HG03521 (cell line): ENCODE data around the gene CTAGE15.
"Not testable (repeated sequence)": the region's sequence is repeated elsewhere in the genome, so short reads cannot be mapped to it uniquely, and the experiment has no call there.

Experiments
- ATAC-seq: cut with Tn5 transposase; IDR thresholded peaks from one replicate; pipeline ENCODE4 v1.9.1; 2021; ENCODE audit warnings: mild to moderate bottlenecking, moderate library complexity; ENCODE audit not compliant: unreplicated experiment

CTAGE15 gene, protein sequence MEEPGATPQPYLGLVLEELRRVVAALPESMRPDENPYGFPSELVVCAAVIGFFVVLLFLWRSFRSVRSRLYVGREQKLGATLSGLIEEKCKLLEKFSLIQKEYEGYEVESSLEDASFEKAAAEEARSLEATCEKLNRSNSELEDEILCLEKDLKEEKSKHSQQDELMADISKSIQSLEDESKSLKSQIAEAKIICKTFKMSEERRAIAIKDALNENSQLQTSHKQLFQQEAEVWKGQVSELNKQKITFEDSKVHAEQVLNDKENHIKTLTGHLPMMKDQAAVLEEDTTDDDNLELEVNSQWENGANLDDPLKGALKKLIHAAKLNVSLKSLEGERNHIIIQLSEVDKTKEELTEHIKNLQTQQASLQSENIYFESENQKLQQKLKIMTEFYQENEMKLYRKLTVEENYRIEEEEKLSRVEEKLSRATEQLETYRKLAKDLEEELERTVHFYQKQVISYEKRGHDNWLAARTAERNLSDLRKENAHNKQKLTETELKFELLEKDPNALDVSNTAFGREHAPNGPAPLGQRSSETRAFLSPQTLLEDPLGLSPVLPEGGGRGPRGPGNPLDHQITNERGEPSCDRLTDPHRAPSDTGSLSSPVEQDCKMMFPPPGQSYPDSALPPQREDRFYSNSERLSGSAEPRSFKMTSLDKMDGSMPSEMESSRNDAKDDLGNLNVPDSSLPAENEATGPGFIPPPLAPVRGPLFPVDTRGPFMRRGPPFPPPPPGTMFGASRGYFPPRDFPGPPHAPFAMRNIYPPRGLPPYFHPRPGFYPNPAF

DNA sequence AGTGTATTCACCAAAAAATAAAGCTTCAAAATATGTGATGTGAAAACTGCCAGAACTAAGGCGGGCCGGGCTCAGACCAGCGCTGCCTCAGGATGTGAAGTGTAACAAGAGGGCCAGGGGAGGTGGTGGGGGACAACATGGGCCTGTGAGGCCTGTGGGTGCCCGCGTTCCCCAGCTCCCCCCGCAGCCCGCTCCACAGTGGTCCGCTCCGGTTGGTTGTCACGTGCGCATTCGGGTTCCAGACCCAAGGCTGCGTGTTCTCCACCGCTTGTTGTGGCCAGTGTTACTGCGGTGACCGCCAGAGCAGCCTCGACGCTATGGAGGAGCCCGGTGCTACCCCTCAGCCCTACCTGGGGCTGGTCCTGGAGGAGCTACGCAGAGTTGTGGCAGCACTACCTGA is at the start of gene CTAGE15:
CTAGE15 (plus strand) TSS at position 301 of the 400 bp plus-strand sequence; CDS start at position 318, 17 bp downstream.
- not testable (repeated sequence) for ATAC-seq

DNA sequence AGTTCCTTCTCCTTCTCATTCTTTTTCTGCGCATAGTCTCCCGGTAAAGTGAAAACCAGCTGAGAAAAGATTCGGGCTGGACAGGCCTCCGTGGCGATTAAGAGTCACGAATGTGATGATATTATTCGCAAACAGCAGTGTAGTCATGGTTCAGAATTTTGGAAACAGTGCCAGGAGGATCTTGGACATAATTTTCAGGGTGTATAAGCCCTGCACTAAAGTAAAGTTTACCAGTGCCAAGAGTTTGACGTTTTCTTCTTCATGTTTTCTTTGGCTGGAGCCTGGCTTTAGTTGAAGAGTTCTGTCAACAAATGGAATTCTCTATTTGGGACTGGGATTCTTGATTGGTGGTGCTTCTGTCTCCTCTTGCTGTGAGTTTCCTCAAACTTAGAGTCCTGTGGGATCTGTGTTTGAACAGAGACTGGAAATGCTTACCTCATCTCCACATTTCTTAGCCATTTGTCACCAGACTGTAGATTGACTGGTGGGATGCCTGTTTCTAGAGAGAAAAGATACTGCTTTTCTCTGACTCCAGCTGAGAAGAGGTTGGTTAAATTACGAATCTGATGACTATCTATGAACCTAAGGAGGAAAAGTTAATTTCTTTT is 49.2 kb upstream of the CTAGE15 start:
- not testable (repeated sequence) for ATAC-seq

- ATAC-seq, result not testable (repeated sequence)
These were observed 40.3 kb upstream of the CTAGE15 start for GRCh38 chr7:143531169-143531926.

DNA sequence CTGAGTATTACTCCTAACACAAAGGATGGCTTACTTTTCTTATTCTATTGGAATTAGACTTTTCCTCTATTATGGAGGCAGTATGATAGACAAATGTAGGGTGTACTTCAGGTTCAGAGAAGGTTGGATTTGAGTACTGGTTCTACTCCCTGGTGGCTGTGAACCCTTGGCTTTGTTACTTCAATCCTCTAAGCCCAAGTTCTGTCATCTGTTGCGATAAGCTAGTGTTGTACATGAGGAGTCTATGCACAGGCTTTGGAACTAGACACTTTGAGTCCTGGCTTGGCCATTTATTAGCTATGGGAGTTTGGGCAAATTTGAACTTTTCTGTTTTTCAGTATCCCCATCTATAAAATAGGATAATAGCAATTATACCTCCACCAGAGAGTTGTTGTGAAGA is 39.7 kb upstream of the CTAGE15 start:
- ATAC-seq, result not testable (repeated sequence)

DNA sequence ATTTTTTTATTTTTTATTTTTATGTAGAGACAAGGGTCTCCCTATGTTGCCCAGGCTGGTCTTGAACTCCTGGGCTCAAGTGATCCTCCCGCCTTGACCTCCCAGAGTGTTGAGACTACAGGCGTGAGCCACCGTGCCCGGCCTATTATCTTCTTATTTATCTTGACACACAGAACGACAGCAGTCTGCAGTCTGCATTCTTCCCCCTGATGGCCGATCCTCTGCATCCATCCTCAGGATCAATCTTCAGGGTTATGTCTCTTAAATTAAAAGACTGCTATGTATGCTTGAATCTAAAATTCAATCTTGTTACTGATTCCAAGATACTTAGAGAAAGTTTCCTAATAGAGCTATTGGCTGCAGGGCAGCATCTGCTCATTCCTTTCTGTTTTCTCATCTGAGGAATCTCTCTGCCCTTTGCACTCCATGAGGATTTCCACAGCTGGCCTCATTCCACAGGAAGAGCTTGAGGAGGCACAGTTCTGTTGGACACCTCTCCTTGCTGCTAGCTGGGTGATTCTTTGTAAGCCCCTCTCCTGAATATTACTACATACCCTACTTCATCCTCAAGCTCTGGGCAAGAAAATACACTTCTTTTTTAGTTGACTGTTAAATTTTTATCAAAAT is 38.3 kb upstream of the CTAGE15 start:
- not testable (repeated sequence) for ATAC-seq

- not testable (repeated sequence) for ATAC-seq
These were observed 35.2 kb upstream of the CTAGE15 start for GRCh38 chr7:143536443-143536842.

DNA sequence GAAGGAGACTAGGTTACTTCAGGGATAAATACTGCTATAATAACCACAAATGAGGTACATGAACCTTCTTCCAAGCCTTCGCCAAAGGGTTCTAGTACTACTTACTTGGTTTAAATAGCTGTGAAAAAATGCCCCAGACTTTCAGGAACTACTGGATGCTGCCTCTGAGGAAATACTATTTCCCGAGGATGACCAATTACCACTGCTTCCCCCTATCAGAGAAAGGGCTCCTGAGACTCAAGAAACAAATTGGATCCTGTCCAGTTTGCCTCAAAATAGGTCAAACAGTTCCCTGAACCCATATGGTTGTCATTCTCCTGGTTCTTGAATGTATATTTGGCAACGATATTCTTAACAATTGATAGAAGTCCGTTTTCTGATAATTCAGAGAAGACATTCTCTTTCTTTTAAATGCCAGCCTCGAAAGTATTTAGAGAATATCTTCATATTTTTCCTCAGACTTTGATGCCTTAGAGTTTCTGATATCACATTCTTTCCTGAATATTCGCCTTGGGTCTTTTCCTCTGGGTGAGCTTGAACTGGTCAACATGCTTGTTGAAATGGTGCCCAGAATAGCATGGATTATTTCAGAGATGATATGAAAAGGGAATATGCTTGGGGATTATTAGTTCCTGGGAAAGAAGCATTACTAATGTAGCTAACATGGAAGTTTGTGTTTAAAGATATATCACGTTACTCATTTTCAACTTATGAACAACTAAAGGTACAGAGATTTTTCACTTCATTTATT is 28.1 kb upstream of the CTAGE15 start:
- not testable (repeated sequence) for ATAC-seq

DNA sequence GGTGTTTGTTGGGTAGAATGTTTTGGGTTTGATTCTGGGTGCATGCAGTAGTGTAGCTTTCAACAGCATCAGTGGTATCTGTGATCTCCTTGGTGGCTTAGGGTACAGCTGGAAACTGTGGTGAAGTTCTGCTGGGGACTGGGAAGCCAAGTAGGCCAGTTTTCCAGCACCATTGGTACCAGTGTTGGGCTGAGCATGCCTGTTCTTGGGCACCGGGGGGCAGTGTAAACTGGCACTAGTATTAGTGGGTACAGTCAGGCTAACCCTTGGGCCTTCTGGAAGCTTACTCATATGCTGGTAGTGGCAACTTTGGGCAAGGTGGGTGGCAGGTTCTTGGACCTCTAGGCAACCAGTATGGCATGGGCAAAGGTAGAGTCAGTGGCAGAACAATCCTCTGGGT is 15.6 kb upstream of the CTAGE15 start:
- ATAC-seq, result not testable (repeated sequence)

GRCh38 chr7:143563306-143563705 is 8.3 kb upstream of the CTAGE15 start:
- not testable (repeated sequence) for ATAC-seq

DNA sequence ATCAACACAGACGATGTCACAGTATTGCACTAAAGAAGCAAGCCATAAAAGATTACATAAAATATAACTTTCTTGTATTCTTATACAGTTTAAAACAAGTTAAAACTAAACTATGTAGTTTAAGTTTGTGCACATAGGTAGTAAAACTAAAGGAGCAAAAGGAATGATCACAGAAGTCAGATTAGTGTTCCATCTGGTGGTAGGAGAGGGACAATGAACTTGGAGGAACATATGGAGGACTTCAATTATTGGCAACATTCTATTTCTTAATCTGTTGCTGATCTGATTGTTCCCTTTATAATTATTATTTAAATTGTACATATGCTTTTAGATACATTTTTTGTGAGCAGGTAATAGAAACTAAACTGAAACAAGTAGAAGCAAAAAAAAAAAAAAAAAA is 5.6 kb upstream of the CTAGE15 start:
- ATAC-seq, result not testable (repeated sequence)

- ATAC-seq, result not testable (repeated sequence)
These were observed 16.6 kb downstream of the CTAGE15 start for GRCh38 chr7:143588183-143588582.

DNA sequence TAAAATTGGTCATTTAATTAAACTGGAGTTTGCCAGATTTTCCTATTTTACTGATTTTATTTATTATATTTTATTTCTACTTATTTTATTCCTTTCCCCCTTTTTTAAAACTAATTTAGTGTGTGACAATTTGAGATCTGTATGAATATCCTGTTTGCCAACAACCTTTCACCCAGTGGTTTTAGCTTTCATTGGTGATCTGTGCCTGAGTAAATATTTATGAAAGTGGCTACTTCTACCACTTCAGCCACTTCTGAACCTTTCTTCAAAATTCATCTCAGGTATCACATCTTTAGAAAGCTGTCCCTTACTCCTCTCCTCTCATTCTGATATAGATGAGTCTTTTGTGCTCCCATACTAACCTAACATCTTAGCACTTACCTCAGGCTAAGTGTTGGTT is 18.3 kb downstream of the CTAGE15 start:
- not testable (repeated sequence) for ATAC-seq

DNA sequence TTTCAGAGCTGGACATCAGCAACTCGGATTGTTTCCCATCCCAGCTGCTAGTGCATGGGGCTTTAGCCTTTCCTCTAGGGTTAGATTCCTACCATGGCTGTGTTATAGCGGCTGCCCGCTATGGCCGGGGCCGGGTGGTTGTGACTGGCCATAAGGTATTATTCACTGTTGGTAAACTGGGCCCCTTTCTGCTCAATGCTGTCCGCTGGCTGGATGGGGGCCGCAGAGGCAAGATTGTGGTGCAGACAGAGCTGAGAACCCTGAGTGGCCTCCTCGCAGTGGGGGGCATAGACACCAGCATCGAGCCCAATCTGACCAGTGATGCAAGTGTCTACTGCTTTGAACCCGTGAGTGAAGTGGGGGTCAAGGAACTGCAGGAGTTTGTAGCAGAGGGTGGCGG is 26.5 kb downstream of the CTAGE15 start:
- ATAC-seq, result not testable (repeated sequence)

- not testable (repeated sequence) for ATAC-seq
These were observed 31.9 kb downstream of the CTAGE15 start for GRCh38 chr7:143603549-143603948.

GRCh38 chr7:143606088-143606487 is 34.5 kb downstream of the CTAGE15 start:
- ATAC-seq, result not testable (repeated sequence)

- ATAC-seq, result not testable (repeated sequence)
These were observed 43.9 kb downstream of the CTAGE15 start for GRCh38 chr7:143615545-143615944.

GRCh38 chr7:143617204-143617603 is 45.6 kb downstream of the CTAGE15 start:
- not testable (repeated sequence) for ATAC-seq

DNA sequence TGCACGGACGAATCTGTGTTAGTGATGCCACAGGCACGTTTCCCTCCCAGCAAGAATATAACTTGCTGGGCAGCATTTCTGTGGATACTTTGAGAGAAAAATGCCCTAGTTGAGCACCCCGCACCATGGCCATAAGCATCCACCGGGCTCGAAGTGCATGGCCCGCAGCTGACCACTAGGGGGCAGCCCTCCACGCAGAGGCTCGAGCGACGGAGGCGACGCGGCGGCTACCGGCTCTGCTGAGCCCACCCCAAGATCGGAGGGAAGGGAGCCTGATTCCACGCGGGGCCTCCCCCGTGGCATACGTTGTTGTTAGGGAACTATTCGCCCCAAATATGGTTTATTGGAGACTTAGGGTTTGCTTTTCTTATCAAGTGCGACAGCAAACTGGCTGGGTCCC is 48.5 kb downstream of the CTAGE15 start:
- ATAC-seq, result peak; percentile 19

DNA sequence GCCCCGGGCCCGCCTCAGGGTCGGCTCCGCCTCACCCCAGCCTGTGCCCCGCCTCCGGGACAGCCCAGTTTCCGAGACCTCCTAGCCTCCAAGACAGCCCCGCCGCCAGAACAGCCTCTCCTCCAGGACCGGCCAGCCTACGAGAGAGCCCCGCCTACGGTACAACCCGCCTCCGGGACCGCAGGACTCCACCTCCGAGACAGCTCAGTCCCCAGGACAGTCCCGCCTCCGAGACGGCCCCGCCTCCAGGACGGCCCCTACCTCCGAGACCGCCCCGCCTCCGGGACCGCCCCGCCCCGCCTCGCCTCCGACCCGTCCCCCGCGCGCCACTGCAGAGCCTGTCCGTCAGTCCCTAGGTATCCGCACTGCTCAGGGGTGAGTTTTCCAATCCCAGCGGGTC is 49.0 kb downstream of the CTAGE15 start, which contains the start of gene TCAF2:
TCAF2 (plus strand) TSS at position 329 of the 400 bp plus-strand sequence.
- ATAC-seq, result peak; percentile 90
